Fibroblast of skin of right quadriceps (primary cell): ENCODE measurements around the gene IL36RN.

Experiments
- DNase-seq: peaks from one replicate; pipeline ENCODE4 v3.0.0-alpha.2; 2013

The IL36RN gene

GRCh38 chr2:113104054-113104611 lies 45.1 kb downstream of the IL36RN start:
- DNase-seq = peak; percentile 55

GRCh38 chr2:113105047-113105785 lies 46.2 kb downstream of the IL36RN start:
- DNase-seq = peak; percentile 66

GRCh38 chr2:113111121-113111520 lies 52.1 kb downstream of the IL36RN start:
- DNase-seq = no peak

- no peak for DNase-seq
Measured at GRCh38 chr2:113111823-113112287, 52.9 kb downstream of the IL36RN start.

GRCh38 chr2:113112441-113112840 lies 53.4 kb downstream of the IL36RN start:
- DNase-seq = no peak

- DNase-seq = no peak
Measured at GRCh38 chr2:113112871-113113270, 53.9 kb downstream of the IL36RN start.

- DNase-seq = no peak
Measured at GRCh38 chr2:113113807-113114206, 54.8 kb downstream of the IL36RN start.
